MCF 10A (cell line): ENCODE measurements around the gene FIGN. TPM values are rescaled to one million over a fixed set of nuclear protein-coding genes. Genes with fewer than 3 reads are reported as not detected.

Experiments used
- BruUV-seq: library from RNA; stranded (reverse); fragments of 400-500 nt; replicated peaks from 2 replicates; lab custom pipeline; 2021; lab: Mats Ljungman, UMichigan
- CTCF ChIA-PET: fragments of 300-600 bp; sonication (Branson Sonifier 250); formaldehyde crosslinking; extraction: SDS; loops from one replicate; lab custom pipeline; 2021; ENCODE audit warnings: antibody characterized with exemption, inconsistent platforms; lab: Yijun Ruan, JAX
- POLR2A ChIA-PET: fragments of 300-600, 350-650 bp; sonication (Branson Sonifier 250); formaldehyde crosslinking; extraction: SDS; loops from one replicate; lab custom pipeline; 2020; ENCODE audit warnings: antibody characterized with exemption, inconsistent platforms; lab: Yijun Ruan, JAX
- DNase-seq: peaks from one replicate; pipeline ENCODE4 v3.0.0-alpha.2; 2018; ENCODE audit not compliant: unreplicated experiment
- H3K27ac Mint-ChIP-seq: one replicate; pipeline ENCODE4 v1.8.0; 2022; ENCODE audit warnings: mild to moderate bottlenecking, low read depth, mixed read lengths; ENCODE audit not compliant: unreplicated experiment
- H3K27me3 Mint-ChIP-seq: one replicate; pipeline ENCODE4 v1.8.0; 2022; ENCODE audit warnings: mixed read lengths; ENCODE audit not compliant: insufficient read depth, unreplicated experiment
- H3K36me3 Mint-ChIP-seq: one replicate; pipeline ENCODE4 v1.8.0; 2022; ENCODE audit warnings: mild to moderate bottlenecking, moderate library complexity, mixed read lengths; ENCODE audit not compliant: insufficient read depth, unreplicated experiment
- H3K4me1 Mint-ChIP-seq: one replicate; pipeline ENCODE4 v1.8.0; 2022; ENCODE audit warnings: mixed read lengths; ENCODE audit not compliant: insufficient read depth, unreplicated experiment
- H3K4me3 Mint-ChIP-seq: one replicate; pipeline ENCODE4 v1.8.0; 2022; ENCODE audit warnings: mild to moderate bottlenecking, moderate library complexity, mixed read lengths; ENCODE audit not compliant: unreplicated experiment
- H3K9me3 Mint-ChIP-seq: one replicate; pipeline ENCODE4 v1.8.0; 2022; ENCODE audit warnings: mixed read lengths; ENCODE audit not compliant: unreplicated experiment
- CTCF ChIP-seq: fragments of 200-600 bp; IDR thresholded peaks from one replicate; pipeline ENCODE4 v1.8.0; 2022; ENCODE audit warnings: antibody characterized with exemption, mild to moderate bottlenecking; ENCODE audit not compliant: unreplicated experiment
- intact Hi-C: fragments of 100-400 bp; cut with micrococcal nuclease; formaldehyde crosslinking; loops from 2 replicates; pipeline ENCODE4 v1.14.1; 2022
- total RNA-seq: library from RNA; stranded (reverse); gene quantifications from 2 replicates; pipeline ENCODE4 v1.2.3, GENCODE V29; 2022

Gene FIGN
- total RNA-seq, 1 experiment from 2014 or later, result 11.7 TPM

GRCh38 chr2:163736433-163737189 lies 803 bp upstream of the FIGN start:
- Mint-ChIP-seq H3K27ac (peak overlapping the region; percentile 95), H3K4me1 (peaks cover 11% of the 10 kb centered on the region), H3K9me3 (no peaks in the 10 kb centered on the region), H3K4me3 (peak overlapping the region; percentile 86), H3K27me3 (no peaks in the 10 kb centered on the region), H3K36me3 (peaks cover 10% of the 10 kb centered on the region)
- ChIA-PET POLR2A (interaction anchor here (0.6 to 3.4 kb wide), 10 partner anchors 9 to 181 kb away, joined by 3 to 29 read pairs (median 4); no protein-coding TSS in a partner anchor), CTCF (interaction anchor here (0.7 to 1.1 kb wide), 5 partner anchors 49 to 567 kb away, joined by 3 read pairs; no protein-coding TSS in a partner anchor)
- BruUV-seq, result TSS peak; percentile 44
- DNase-seq, result peak; percentile 39
- intact Hi-C loops, result loop anchor here (5.0 to 10.0 kb wide), 2 partner anchors 132 to 141 kb away; no protein-coding TSS in a partner anchor
- peak; percentile 8 for TF ChIP-seq CTCF

- BruUV-seq, result TSS peak; percentile 31
- peaks cover 10% of the 10 kb centered on the region for H3K36me3 Mint-ChIP-seq
- H3K4me3 Mint-ChIP-seq, result peak overlapping the region; percentile 86
- H3K27me3 Mint-ChIP-seq, result no peaks in the 10 kb centered on the region
- ChIA-PET CTCF (interaction anchor here (0.6 to 1.6 kb wide), 7 partner anchors 17 to 692 kb away, joined by 3 to 5 read pairs (median 3); no protein-coding TSS in a partner anchor), POLR2A (interaction anchor here (0.6 to 3.4 kb wide), 18 partner anchors 11 to 263 kb away, joined by 3 to 29 read pairs (median 4); no protein-coding TSS in a partner anchor)
- peaks cover 22% of the 10 kb centered on the region for H3K4me1 Mint-ChIP-seq
- intact Hi-C loops, result loop anchor here (2.0 to 10.0 kb wide), 9 partner anchors 44 to 697 kb away; no protein-coding TSS in a partner anchor
- peak; percentile 54 for DNase-seq
- no peaks in the 10 kb centered on the region for H3K9me3 Mint-ChIP-seq
- peak overlapping the region; percentile 95 for H3K27ac Mint-ChIP-seq
- TF ChIP-seq CTCF, result no peak
Observed at GRCh38 chr2:163734881-163735684, 725 bp downstream of the FIGN start.

GRCh38 chr2:163734401-163734800 lies 1.4 kb downstream of the FIGN start:
- H3K27me3 Mint-ChIP-seq, result no peaks in the 10 kb centered on the region
- no peaks in the 10 kb centered on the region for H3K9me3 Mint-ChIP-seq
- ChIA-PET POLR2A (interaction anchor here (0.6 to 3.4 kb wide), 11 partner anchors 10 to 210 kb away, joined by 3 to 29 read pairs (median 5); no protein-coding TSS in a partner anchor), CTCF (interaction anchor here (0.6 to 1.6 kb wide), 8 partner anchors 17 to 389 kb away, joined by 3 to 5 read pairs (median 4); no protein-coding TSS in a partner anchor)
- no TSS peak for BruUV-seq
- intact Hi-C loops, result loop anchor here (2.0 to 10.0 kb wide), 8 partner anchors 44 to 698 kb away; no protein-coding TSS in a partner anchor
- peak; percentile 16 for DNase-seq
- no peak for TF ChIP-seq CTCF
- peaks cover 22% of the 10 kb centered on the region for H3K4me1 Mint-ChIP-seq
- peaks cover 10% of the 10 kb centered on the region for H3K36me3 Mint-ChIP-seq
- peak overlapping the region; percentile 86 for H3K4me3 Mint-ChIP-seq
- peak overlapping the region; percentile 95 for H3K27ac Mint-ChIP-seq
